HUES64 (cell line): ENCODE measurements around the gene GGACT.

ENCODE experiments used
- H3K27ac ChIP-seq: 2 replicates; pipeline ENCODE4 v1.7.0; 2013; ENCODE audit warnings: low read depth, low read length, inconsistent platforms
- H3K27me3 ChIP-seq: 2 replicates; pipeline ENCODE4 v1.6.1; 2013; ENCODE audit warnings: mild to moderate bottlenecking, low read length; ENCODE audit not compliant: insufficient read depth
- H3K36me3 ChIP-seq: 2 replicates; pipeline ENCODE4 v1.6.1; 2013; ENCODE audit warnings: mild to moderate bottlenecking, low read length; ENCODE audit not compliant: insufficient read depth
- H3K4me1 ChIP-seq: 2 replicates; pipeline ENCODE4 v1.6.1; 2013; ENCODE audit warnings: mild to moderate bottlenecking, low read length, moderate library complexity; ENCODE audit not compliant: insufficient read depth
- H3K4me3 ChIP-seq: 2 replicates; pipeline ENCODE4 v1.5.1; 2013; ENCODE audit warnings: mild to moderate bottlenecking, low read length, moderate library complexity
- H3K9ac ChIP-seq: 2 replicates; pipeline ENCODE4 v1.6.1; 2013; ENCODE audit warnings: mild to moderate bottlenecking, low read depth, low read length
- H3K9me3 ChIP-seq: 2 replicates; pipeline ENCODE4 v1.6.1; 2013; ENCODE audit warnings: low read depth, low read length; ENCODE audit not compliant: insufficient read depth
- WGBS: fragments of 150-250, 120-280 bp; methylation state at CpG from one replicate; pipeline ENCODE4 v1.1.7; 2013; ENCODE audit warnings: missing lambda C conversion rate; 5-methylcytosine and 5-hydroxymethylcytosine counted together

Gene GGACT

GRCh38 chr13:100547791-100548201, 40.8 kb downstream of the GGACT start:
- no peaks in the 10 kb centered on the region for H3K27me3 ChIP-seq
- H3K4me3 ChIP-seq: no peak overlapping the region
- H3K9ac ChIP-seq: no peak overlapping the region
- H3K27ac ChIP-seq: no peak overlapping the region
- WGBS: 91% methylated on average over 9 of the region's 9 CpGs
- no peaks in the 10 kb centered on the region for H3K9me3 ChIP-seq
- H3K36me3 ChIP-seq: no peaks in the 10 kb centered on the region
- no peaks in the 10 kb centered on the region for H3K4me1 ChIP-seq

- no peaks in the 10 kb centered on the region for H3K9me3 ChIP-seq
- H3K27me3 ChIP-seq: no peaks in the 10 kb centered on the region
- no peak overlapping the region for H3K27ac ChIP-seq
- H3K4me1 ChIP-seq: no peaks in the 10 kb centered on the region
- H3K9ac ChIP-seq: no peak overlapping the region
- H3K4me3 ChIP-seq: no peak overlapping the region
- H3K36me3 ChIP-seq: no peaks in the 10 kb centered on the region
- 94% methylated on average over 21 of the region's 21 CpGs for WGBS
These were observed 41.7 kb downstream of the GGACT start for GRCh38 chr13:100546713-100547405.

- H3K27ac ChIP-seq: no peak overlapping the region
- H3K27me3 ChIP-seq: no peaks in the 10 kb centered on the region
- H3K4me3 ChIP-seq: no peak overlapping the region
- no peaks in the 10 kb centered on the region for H3K9me3 ChIP-seq
- no peaks in the 10 kb centered on the region for H3K36me3 ChIP-seq
- no peak overlapping the region for H3K9ac ChIP-seq
- WGBS: 91% methylated on average over 4 of the region's 4 CpGs
- H3K4me1 ChIP-seq: no peaks in the 10 kb centered on the region
These were observed 42.9 kb downstream of the GGACT start for GRCh38 chr13:100545684-100546061.

- WGBS: 92% methylated on average over 22 of the region's 22 CpGs
- Histone ChIP-seq H3K9ac (no peak overlapping the region), H3K27me3 (no peaks in the 10 kb centered on the region), H3K4me1 (no peaks in the 10 kb centered on the region), H3K4me3 (no peak overlapping the region), H3K36me3 (no peaks in the 10 kb centered on the region), H3K27ac (no peak overlapping the region), H3K9me3 (no peaks in the 10 kb centered on the region)
These were observed 43.5 kb downstream of the GGACT start for GRCh38 chr13:100544866-100545683.

DNA sequence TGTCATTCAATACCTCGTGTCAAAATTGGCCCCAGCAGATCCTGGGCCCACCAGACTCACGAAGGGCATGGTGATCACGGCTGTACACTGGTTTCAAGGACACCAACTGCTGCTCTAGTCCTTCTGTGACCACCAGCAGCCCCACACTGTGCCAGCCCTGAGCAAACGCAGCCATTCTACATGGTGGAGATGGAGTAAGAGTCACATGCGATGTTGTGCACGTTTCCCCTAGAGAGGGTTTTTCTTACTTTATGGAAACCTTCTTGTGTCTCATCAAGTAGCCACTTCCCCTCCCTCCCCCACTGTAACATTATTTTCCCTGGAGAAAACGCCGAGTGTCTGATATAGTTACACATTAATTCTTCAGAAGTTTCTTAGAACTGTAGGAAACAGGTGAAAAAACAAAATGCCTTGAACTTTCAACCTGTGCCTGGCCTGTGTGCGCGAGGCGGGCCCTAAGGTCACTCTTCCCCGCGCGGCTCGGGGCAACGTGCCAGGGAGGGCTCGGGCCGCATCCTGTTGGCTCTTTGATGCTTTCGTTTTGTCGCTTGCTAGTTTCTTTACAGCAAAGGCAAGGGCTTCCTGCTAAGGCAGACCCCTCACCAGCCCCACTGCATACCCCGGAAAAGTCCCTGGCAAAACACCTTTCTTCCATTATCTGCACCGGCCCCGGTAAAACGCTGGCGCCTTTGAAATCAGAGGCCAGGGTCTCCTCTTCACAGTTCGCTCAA, 44.6 kb downstream of the GGACT start:
- no peak overlapping the region for H3K27ac ChIP-seq
- WGBS: 95% methylated on average over 24 of the region's 26 CpGs

DNA sequence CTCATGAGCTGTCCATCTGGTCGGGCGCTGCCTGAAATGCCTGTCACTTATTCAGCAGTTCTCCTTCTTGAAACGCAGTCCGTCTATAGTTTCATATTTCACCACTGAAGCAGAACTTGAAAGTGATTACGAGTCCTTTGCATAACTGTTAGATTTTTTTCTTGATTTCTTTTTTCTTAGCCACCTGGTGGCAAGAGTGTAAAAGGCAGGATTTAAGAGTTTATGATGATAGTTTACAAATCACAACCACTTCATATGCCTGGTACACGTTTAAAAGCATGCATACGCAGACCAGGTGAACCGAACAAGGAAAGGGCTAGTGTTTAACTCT, 45.8 kb downstream of the GGACT start:
- no peak overlapping the region for H3K27ac ChIP-seq
- H3K9ac ChIP-seq: no peak overlapping the region
- H3K36me3 ChIP-seq: no peaks in the 10 kb centered on the region
- WGBS: 91% methylated on average over 8 of the region's 8 CpGs
- H3K27me3 ChIP-seq: no peaks in the 10 kb centered on the region
- H3K4me3 ChIP-seq: no peak overlapping the region
- no peaks in the 10 kb centered on the region for H3K4me1 ChIP-seq
- H3K9me3 ChIP-seq: no peaks in the 10 kb centered on the region; the same call in 1 of the 2 replicates

More for the DNA sequence above, 44.6 kb downstream of the GGACT start:
- Histone ChIP-seq H3K27me3 (no peaks in the 10 kb centered on the region), H3K4me1 (no peaks in the 10 kb centered on the region), H3K36me3 (no peaks in the 10 kb centered on the region), H3K9ac (no peak overlapping the region), H3K9me3 (no peaks in the 10 kb centered on the region), H3K4me3 (no peak overlapping the region)

GRCh38 chr13:100541897-100542825, 46.4 kb downstream of the GGACT start:
- Histone ChIP-seq H3K27me3 (no peaks in the 10 kb centered on the region), H3K4me1 (no peaks in the 10 kb centered on the region), H3K27ac (no peak overlapping the region), H3K9ac (no peak overlapping the region), H3K4me3 (no peak overlapping the region), H3K36me3 (no peaks in the 10 kb centered on the region), H3K9me3 (no peaks in the 10 kb centered on the region; the same call in 1 of the 2 replicates)
- 94% methylated on average over 18 of the region's 18 CpGs for WGBS

DNA sequence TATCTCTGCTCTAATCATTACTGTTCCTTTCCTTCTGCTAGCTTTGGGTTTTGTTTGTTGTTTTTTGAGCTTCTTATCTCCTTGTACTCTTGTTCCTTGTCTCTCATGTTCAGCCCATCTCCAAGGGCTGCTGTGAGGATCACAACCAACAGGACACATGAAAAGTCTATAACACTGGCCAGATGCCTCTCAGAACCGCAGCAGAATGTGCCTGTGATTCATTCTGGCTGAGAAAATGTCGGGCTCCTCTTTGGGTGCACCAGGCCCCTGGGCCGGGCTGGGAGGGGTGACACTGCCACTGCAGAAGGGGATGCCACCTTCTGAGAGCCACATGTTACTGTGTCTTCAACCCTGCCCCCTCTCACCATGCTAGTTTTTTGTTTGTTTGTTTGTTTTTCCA, 48.0 kb downstream of the GGACT start:
- no peaks in the 10 kb centered on the region; the same call in 1 of the 2 replicates for H3K9me3 ChIP-seq
- WGBS: 87% methylated on average over 3 of the region's 3 CpGs
- H3K4me1 ChIP-seq: no peaks in the 10 kb centered on the region
- H3K27me3 ChIP-seq: no peaks in the 10 kb centered on the region
- H3K4me3 ChIP-seq: no peak overlapping the region
- H3K36me3 ChIP-seq: no peaks in the 10 kb centered on the region
- no peak overlapping the region for H3K27ac ChIP-seq
- H3K9ac ChIP-seq: no peak overlapping the region

DNA sequence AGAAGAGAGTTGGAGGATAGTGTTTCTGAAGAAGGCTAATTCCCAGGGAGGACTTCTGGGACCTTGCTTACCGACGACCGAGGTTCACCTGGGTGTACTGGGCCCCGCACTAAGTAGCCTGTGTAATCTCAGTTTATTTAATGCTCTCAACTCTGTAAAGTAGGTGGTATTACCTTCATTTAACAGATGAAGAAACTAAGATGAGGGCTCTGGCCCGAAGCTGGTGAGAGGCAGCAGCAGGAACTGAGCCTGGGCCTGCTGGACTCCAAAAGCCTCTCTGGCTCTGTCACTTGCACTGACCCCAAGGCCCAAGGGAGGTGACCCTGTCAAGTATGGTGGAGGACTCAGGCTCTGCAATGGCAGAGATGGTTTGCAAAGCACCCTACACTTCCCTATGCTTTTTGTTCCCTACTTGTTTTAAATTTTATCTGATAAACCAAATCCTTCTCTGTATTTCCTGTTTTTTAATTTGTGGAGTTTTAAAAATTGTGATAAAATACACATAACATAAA, 50.6 kb downstream of the GGACT start:
- H3K9ac ChIP-seq: no peak overlapping the region
- no peaks in the 10 kb centered on the region for H3K27me3 ChIP-seq
- no peak overlapping the region for H3K4me3 ChIP-seq
- 95% methylated on average over 5 of the region's 5 CpGs for WGBS
- no peak overlapping the region for H3K27ac ChIP-seq
- no peaks in the 10 kb centered on the region for H3K36me3 ChIP-seq
- H3K4me1 ChIP-seq: no peaks in the 10 kb centered on the region
- no peaks in the 10 kb centered on the region; the same call in 1 of the 2 replicates for H3K9me3 ChIP-seq

DNA sequence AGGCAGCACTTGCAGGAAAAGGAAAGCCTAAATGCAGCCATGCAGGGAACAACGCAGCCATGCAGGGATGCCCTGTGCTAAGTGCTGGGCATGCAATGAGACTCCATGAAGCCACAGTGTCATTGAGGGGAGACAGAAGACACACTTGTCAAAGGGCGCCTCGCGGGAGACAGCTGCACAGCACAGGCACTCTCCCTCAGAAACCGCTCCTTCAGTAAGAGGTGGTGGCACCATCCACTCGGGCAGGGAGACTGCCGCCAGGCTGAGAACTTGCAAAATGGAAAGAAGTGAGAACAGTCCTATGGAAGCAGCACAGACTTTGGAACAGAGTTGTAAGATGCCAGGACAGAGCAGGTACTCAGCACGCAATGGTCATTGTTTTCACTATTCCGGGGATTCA, 51.1 kb downstream of the GGACT start:
- Histone ChIP-seq H3K4me3 (no peak overlapping the region), H3K9me3 (no peaks in the 10 kb centered on the region; the same call in 1 of the 2 replicates), H3K9ac (no peak overlapping the region), H3K4me1 (no peaks in the 10 kb centered on the region), H3K36me3 (no peaks in the 10 kb centered on the region), H3K27ac (no peak overlapping the region), H3K27me3 (no peaks in the 10 kb centered on the region)
- WGBS: 95% methylated on average over 9 of the region's 9 CpGs
